PC-9 (cell line): ENCODE measurements around the gene RFLNA. TPM values are rescaled to one million over a fixed set of nuclear protein-coding genes. Genes with fewer than 3 reads are reported as not detected.

ENCODE experiments used
- BruUV-seq: library from RNA; stranded (reverse); fragments of 400-500 nt; replicated peaks from 2 replicates; lab custom pipeline; 2021; lab: Mats Ljungman, UMichigan
- CTCF ChIA-PET: fragments of 300-600 bp; sonication (Branson Sonifier 250); formaldehyde crosslinking; loops from one replicate; lab custom pipeline; 2022; ENCODE audit warnings: antibody characterized with exemption; lab: Charles Lee
- POLR2A ChIA-PET: fragments of 300-600 bp; sonication (Branson Sonifier 250); formaldehyde crosslinking; loops from one replicate; lab custom pipeline; 2022; ENCODE audit warnings: antibody characterized with exemption; ENCODE audit not compliant: unreplicated experiment; lab: Charles Lee
- DNase-seq, 2 experiments: peaks; one replicate each; pipeline versions ENCODE4 v3.0.0 to v3.0.0-alpha.2; 2015 to 2022; ENCODE audit warnings: mixed read lengths in 1 of 2
- H2AFZ ChIP-seq: fragments of 200-600 bp; sonication (generic); 2 replicates; pipeline ENCODE4 v1.8.1; 2017; ENCODE audit warnings: antibody characterized with exemption
- H3F3A ChIP-seq: fragments of 200-600 bp; sonication (generic); 2 replicates; pipeline ENCODE4 v1.8.1; 2017; ENCODE audit warnings: antibody characterized with exemption, mild to moderate bottlenecking, low read depth; ENCODE audit not compliant: insufficient read depth
- H3K27ac ChIP-seq: fragments of 200-600 bp; sonication (generic); 2 replicates; pipeline ENCODE4 v1.6.1; 2016; ENCODE audit warnings: mixed run types
- H3K27me3 ChIP-seq: fragments of 200-600 bp; sonication (generic); 2 replicates; pipeline ENCODE4 v1.6.1; 2016; ENCODE audit warnings: low read depth, mixed run types; ENCODE audit not compliant: insufficient read depth
- H3K36me3 ChIP-seq: fragments of 200-600 bp; sonication (generic); 2 replicates; pipeline ENCODE4 v1.6.1; 2016; ENCODE audit warnings: low read depth, mixed run types
- H3K4me1 ChIP-seq: fragments of 200-600 bp; sonication (generic); replicated peaks from 2 replicates; pipeline ENCODE4 v1.6.1; 2016; ENCODE audit warnings: mixed run types; ENCODE audit not compliant: insufficient read depth
- H3K4me2 ChIP-seq: fragments of 200-600 bp; sonication (generic); 2 replicates; pipeline ENCODE4 v1.6.1; 2017; ENCODE audit warnings: mixed run types
- H3K4me3 ChIP-seq: fragments of 200-600 bp; sonication (generic); 2 replicates; pipeline ENCODE4 v1.6.1; 2016; ENCODE audit warnings: mixed run types
- H3K79me2 ChIP-seq: fragments of 200-600 bp; sonication (generic); 2 replicates; pipeline ENCODE4 v1.6.1; 2017; ENCODE audit warnings: low read depth, mixed run types
- H3K9me2 ChIP-seq: fragments of 200-600 bp; sonication (generic); 2 replicates; pipeline ENCODE4 v1.8.1; 2017; ENCODE audit warnings: mild to moderate bottlenecking; ENCODE audit not compliant: insufficient read depth
- H3K9me3 ChIP-seq: fragments of 200-600 bp; sonication (generic); 2 replicates; pipeline ENCODE4 v1.8.1; 2016; ENCODE audit warnings: low read depth; ENCODE audit not compliant: insufficient read depth
- H4K20me1 ChIP-seq: fragments of 200-600 bp; sonication (generic); 2 replicates; pipeline ENCODE4 v1.8.1; 2017; ENCODE audit not compliant: insufficient read depth
- CTCF ChIP-seq: fragments of 200-600 bp; sonication (generic); conservative IDR thresholded peaks from 2 replicates; pipeline ENCODE4 v1.6.1; 2017; ENCODE audit warnings: mixed run types, antibody characterized with exemption, mild to moderate bottlenecking, moderate library complexity
- EZH2 ChIP-seq: fragments of 200-600 bp; sonication (generic); IDR thresholded peaks from 2 replicates; pipeline ENCODE4 v1.8.0; 2017; ENCODE audit warnings: antibody characterized with exemption, low read depth
- intact Hi-C: fragments of 100-400 bp; cut with micrococcal nuclease; formaldehyde crosslinking; loops from one replicate; pipeline ENCODE4 v1.10.0; 2022; ENCODE audit not compliant: unreplicated experiment
- total RNA-seq: library from RNA; stranded (reverse); gene quantifications from 2 replicates; pipeline ENCODE4 v1.2.3, GENCODE V29; 2021

RFLNA gene
- total RNA-seq, 1 experiment from 2014 or later = not detected

DNA sequence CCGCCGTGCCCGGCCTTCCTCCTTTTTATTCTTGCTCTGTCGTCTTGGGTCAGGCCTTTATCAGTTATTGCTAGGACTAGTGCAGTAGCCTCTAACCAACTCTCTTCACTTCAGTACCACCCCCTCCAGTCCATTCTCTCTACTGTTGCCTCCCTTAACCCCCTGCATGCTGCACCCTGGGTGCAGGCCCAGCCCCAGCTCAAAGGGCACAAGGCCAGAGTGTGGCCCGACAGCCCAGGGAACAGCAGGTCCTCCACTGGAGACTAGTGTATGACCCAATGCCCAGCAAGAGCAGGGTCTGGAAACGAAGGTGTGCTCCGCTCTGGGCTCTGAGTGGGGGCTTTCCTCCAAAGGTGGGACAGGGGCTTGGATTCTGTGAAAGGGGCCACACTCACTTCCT, 30.0 kb upstream of the RFLNA start:
- ChIA-PET CTCF (no interaction called here), POLR2A (no interaction called here)
- no peak overlapping the region for H3K27ac ChIP-seq
- no peaks in the 10 kb centered on the region for H3K9me2 ChIP-seq
- H3K4me3 ChIP-seq = no peak overlapping the region
- H3K79me2 ChIP-seq = no peaks in the 10 kb centered on the region
- H3K4me2 ChIP-seq = no peak overlapping the region
- H3F3A ChIP-seq = no peaks in the 10 kb centered on the region
- H3K4me1 ChIP-seq = no peaks in the 10 kb centered on the region
- DNase-seq = no peak
- no peaks in the 10 kb centered on the region for H3K9me3 ChIP-seq
- H3K36me3 ChIP-seq = no peaks in the 10 kb centered on the region
- BruUV-seq = no TSS peak
- H3K27me3 ChIP-seq = peaks cover 97% of the 10 kb centered on the region
- TF ChIP-seq CTCF = no peak
- no peak for TF ChIP-seq EZH2
- H2AFZ ChIP-seq = no peak overlapping the region
- H4K20me1 ChIP-seq = no peaks in the 10 kb centered on the region
- intact Hi-C loops = no loop called here

DNA sequence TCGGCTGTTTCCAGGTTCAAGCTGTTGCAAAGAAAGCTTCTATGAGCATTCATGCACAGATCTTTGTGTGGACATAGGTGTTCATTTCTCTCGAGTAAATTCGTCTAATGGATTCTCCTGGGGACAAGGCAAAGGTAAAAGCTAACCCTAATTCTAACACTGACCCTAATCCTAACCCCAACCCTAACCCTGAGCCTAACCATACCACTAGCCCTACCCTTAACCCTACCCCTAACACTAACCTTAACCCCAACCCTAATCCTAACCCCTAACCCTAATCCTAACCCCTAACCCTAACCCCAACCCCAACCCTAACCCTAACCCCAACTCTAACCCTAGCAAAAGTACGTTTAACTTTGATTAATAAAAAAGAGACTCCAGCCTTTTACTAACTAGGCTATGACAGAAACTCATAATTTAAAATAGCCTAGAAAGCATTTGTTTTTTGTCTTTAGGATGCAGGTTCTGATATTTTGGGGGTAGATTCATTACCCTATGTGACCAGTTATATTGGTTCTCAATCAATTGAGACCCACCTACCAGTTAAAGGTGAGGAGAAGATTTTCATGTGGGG, 27.6 kb upstream of the RFLNA start:
- Histone ChIP-seq H3K4me1 (no peaks in the 10 kb centered on the region), H4K20me1 (no peaks in the 10 kb centered on the region), H3K79me2 (no peaks in the 10 kb centered on the region), H3K27ac (no peak overlapping the region), H3K9me3 (no peaks in the 10 kb centered on the region), H3K4me3 (no peak overlapping the region), H3K27me3 (peaks cover 95% of the 10 kb centered on the region), H2AFZ (no peak overlapping the region), H3K9me2 (no peaks in the 10 kb centered on the region), H3F3A (no peaks in the 10 kb centered on the region), H3K4me2 (no peak overlapping the region), H3K36me3 (no peaks in the 10 kb centered on the region)
- ChIA-PET CTCF (no interaction called here), POLR2A (no interaction called here)
- no peak for TF ChIP-seq EZH2
- no peak for TF ChIP-seq CTCF
- DNase-seq = no peak
- BruUV-seq = no TSS peak
- intact Hi-C loops = no loop called here

DNA sequence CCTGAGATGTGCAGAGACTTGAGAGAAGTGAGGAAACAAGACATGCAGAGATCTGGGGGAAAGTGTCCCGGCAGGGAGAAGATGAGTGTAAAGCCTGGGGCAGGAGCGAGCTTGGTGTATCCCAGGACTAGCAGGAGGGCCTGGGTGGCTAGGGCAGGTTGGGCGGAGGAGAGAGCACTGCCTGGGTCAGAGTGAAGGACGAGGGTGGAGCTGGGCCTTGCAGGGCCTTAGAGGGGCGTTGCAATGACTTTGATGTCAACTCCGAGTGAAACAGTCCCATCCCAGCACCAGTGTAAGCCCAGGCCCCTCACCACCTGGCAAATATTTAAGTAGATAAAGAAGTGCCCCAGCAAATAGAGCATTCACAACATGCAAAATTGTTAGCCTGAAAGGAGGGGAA, 24.2 kb upstream of the RFLNA start:
- BruUV-seq = no TSS peak
- POLR2A ChIA-PET = no interaction called here

More for the DNA sequence above, 24.2 kb upstream of the RFLNA start:
- Histone ChIP-seq H3K4me1 (no peaks in the 10 kb centered on the region), H3K9me2 (no peaks in the 10 kb centered on the region), H3K79me2 (no peaks in the 10 kb centered on the region), H3K27me3 (peaks cover 91% of the 10 kb centered on the region), H3K27ac (no peak overlapping the region), H3K9me3 (no peaks in the 10 kb centered on the region), H4K20me1 (no peaks in the 10 kb centered on the region), H2AFZ (no peak overlapping the region), H3K36me3 (no peaks in the 10 kb centered on the region), H3K4me3 (no peak overlapping the region), H3F3A (no peaks in the 10 kb centered on the region), H3K4me2 (no peak overlapping the region)
- TF ChIP-seq CTCF (no peak), EZH2 (no peak)
- DNase-seq = no peak
- CTCF ChIA-PET = no interaction called here
- intact Hi-C loops = no loop called here
